Upper lobe of left lung (tissue), 4 donors: Measurements from ENCODE around the gene ERC1.

ENCODE experiments used
- EP300 ChIP-seq, 4 donors: sonication (generic); formaldehyde crosslinking; IDR thresholded peaks; one replicate each; pipeline ENCODE4 v1.5.1; 2017; ENCODE audit warnings: antibody characterized with exemption in 4 of 4, control low read depth in 2 of 4
- POLR2AphosphoS5 ChIP-seq, 2 donors: sonication (generic); formaldehyde crosslinking; IDR thresholded peaks; one replicate each; pipeline ENCODE4 v1.5.1; 2017; ENCODE audit warnings: antibody characterized with exemption in 2 of 2
- TF ChIP-seq, protein P1 (sequence below), 6 experiments: fragments of 450-650 bp in 4 of 6; fragments of 200-600 bp in 2 of 6; sonication (generic) in 2 of 6; IDR thresholded peaks; one replicate each; pipeline ENCODE4 v1.5.1; 2016 to 2019; ENCODE audit warnings: antibody characterized with exemption in 6 of 6

- TF ChIP-seq EP300 (IDR thresholded peaks at IDR 0.05) (no peak), POLR2AphosphoS5 (IDR thresholded peaks at IDR 0.05) (no peak)
- TF ChIP-seq, protein P1, sequence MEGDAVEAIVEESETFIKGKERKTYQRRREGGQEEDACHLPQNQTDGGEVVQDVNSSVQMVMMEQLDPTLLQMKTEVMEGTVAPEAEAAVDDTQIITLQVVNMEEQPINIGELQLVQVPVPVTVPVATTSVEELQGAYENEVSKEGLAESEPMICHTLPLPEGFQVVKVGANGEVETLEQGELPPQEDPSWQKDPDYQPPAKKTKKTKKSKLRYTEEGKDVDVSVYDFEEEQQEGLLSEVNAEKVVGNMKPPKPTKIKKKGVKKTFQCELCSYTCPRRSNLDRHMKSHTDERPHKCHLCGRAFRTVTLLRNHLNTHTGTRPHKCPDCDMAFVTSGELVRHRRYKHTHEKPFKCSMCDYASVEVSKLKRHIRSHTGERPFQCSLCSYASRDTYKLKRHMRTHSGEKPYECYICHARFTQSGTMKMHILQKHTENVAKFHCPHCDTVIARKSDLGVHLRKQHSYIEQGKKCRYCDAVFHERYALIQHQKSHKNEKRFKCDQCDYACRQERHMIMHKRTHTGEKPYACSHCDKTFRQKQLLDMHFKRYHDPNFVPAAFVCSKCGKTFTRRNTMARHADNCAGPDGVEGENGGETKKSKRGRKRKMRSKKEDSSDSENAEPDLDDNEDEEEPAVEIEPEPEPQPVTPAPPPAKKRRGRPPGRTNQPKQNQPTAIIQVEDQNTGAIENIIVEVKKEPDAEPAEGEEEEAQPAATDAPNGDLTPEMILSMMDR (IDR thresholded peaks at IDR 0.05) = no peak
Measured at GRCh38 chr12:1466481-1467154, 475.6 kb downstream of the ERC1 start.
